Activated CD4-positive, CD25-positive, alpha-beta regulatory T cell treated with anti-CD3 and anti-CD28 coated beads, Interleukin-2, amount 50 U/mL, for 24 hours (primary cell): ENCODE data around the gene ZNF747.

Experiments
- ATAC-seq, 2 donors: fragments of 150-1000 bp; cut with Tn5 transposase; one replicate each; pipeline ENCODE4 v1.10.0; 2021; ENCODE audit warnings: mild to moderate bottlenecking in 1 of 2, moderate library complexity in 1 of 2

ZNF747 gene

GRCh38 chr16:30510376-30510938, 24.2 kb downstream of the ZNF747 start:
- no peak for ATAC-seq

GRCh38 chr16:30509081-30509765, 25.4 kb downstream of the ZNF747 start:
- no peak for ATAC-seq

- ATAC-seq, result no peak
Measured at GRCh38 chr16:30503403-30504296, 31.0 kb downstream of the ZNF747 start.

GRCh38 chr16:30499284-30499683, 35.4 kb downstream of the ZNF747 start:
- no peak for ATAC-seq

GRCh38 chr16:30494709-30495108, 39.9 kb downstream of the ZNF747 start:
- no peak for ATAC-seq

GRCh38 chr16:30493941-30494488, 40.6 kb downstream of the ZNF747 start:
- no peak for ATAC-seq

GRCh38 chr16:30491744-30492308, 42.8 kb downstream of the ZNF747 start:
- ATAC-seq, result peak; percentile 36 to 45

- no peak for ATAC-seq
Measured at GRCh38 chr16:30491229-30491628, 43.4 kb downstream of the ZNF747 start.

- ATAC-seq, result no peak
Measured at GRCh38 chr16:30490210-30490609, 44.4 kb downstream of the ZNF747 start.

- no peak for ATAC-seq
Measured at GRCh38 chr16:30488764-30489605, 45.7 kb downstream of the ZNF747 start.

GRCh38 chr16:30485818-30486436, 48.7 kb downstream of the ZNF747 start:
- no peak for ATAC-seq

- ATAC-seq, result no peak
Measured at GRCh38 chr16:30484887-30485286, 49.8 kb downstream of the ZNF747 start.

- peak; percentile 68 to 74 for ATAC-seq
Measured at GRCh38 chr16:30482366-30482765, 52.3 kb downstream of the ZNF747 start.

- ATAC-seq, result no peak
Measured at GRCh38 chr16:30481381-30481780, 53.3 kb downstream of the ZNF747 start.
